CD4-positive, alpha-beta T cell treated with Interferon gamma for 1 hour (primary cell): ENCODE data around the gene RNF7.
"Not testable (repeated sequence)": the region's sequence is repeated elsewhere in the genome, so short reads cannot be mapped to it uniquely, and the experiment has no call there.

Source experiments
- DNase-seq: peaks from one replicate; pipeline ENCODE4 v3.0.0-alpha.2; 2020

RNF7 gene

DNA sequence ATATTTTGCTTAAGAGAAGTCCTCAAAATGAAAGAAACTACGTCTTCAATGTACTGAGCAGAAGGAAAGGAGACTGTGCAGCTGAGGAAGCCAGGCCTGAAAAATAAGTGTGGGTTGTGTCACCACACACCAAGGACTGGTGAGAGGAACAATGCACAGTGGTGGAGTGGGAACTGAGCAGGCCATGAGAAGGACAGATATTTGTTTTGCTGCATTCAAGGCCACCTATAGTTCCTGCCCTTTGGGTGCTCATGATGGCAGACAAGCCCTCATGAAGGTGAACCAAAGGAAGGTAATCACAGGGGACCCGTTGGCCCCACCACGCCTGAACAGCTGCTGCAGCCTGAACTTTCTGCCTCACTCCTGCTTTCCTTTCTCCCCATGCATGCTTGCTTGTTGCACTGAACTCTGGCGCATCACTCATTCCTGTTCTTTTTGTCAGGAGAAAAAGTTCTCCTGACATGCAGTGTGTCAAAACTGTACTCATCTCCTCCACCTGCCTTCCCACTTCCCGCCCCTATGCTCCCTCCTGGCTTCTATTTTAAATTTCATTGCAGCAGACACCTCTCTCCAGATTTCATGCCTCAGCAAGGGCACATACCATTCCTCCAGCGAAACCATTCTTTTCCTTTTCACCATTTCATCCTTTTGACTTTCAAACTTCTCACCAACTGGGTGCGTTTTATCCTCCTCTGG, 2.2 kb upstream of the RNF7 start:
- no peak for DNase-seq

GRCh38 chr3:141737093-141737492, 1.0 kb upstream of the RNF7 start:
- DNase-seq, result no peak

- no peak for DNase-seq
Measured at GRCh38 chr3:141737678-141738021, 448 bp upstream of the RNF7 start.

DNA sequence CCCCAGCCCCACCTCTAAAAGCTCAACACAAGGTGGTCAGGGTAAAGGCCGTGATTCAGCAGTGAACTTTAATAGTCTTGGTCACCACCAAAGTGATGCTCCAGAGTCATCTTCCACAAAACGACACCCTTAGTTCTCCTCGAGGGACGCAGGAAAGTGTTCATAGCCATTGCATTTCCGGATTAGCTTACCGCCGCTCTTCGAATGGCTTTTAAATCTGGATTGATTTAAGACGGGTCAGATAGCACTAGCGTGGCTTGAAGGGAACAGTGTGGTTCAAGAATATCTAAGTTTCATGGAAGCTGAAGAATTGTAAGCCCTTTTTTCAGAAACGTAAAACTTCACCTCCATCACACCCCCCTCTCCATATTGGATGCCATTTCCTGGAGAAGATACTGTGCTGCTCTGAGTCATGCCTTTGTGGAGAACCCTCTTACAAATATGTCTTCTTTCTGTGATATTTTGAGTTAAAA, 829 bp downstream of the RNF7 start:
- DNase-seq, result no peak

DNA sequence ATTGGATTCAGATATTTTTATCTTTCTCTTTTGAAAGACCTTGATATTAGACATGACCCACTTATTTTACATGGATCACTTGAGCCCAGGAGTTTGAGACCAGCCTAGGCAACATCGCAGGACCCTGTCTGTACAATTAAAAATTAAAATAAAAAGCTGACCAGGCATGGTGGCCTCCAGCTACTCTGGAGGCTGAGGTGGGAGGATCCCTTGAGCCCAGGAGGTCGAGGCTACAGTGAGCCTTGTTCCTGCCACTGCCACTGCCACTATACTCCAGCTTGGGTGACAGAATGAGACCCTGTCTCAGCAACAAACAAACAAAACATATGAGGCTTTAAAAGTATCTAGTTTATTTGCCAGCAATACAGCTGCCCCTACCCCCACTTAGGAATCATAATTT, 1.6 kb downstream of the RNF7 start:
- DNase-seq, result no peak

- no peak for DNase-seq
Measured at GRCh38 chr3:141740349-141740748, 2.3 kb downstream of the RNF7 start.

GRCh38 chr3:141743305-141743704, 5.2 kb downstream of the RNF7 start:
- no peak for DNase-seq

- no peak for DNase-seq
Measured at GRCh38 chr3:141746962-141747361, 8.9 kb downstream of the RNF7 start.

GRCh38 chr3:141753399-141753798, 15.3 kb downstream of the RNF7 start:
- no peak for DNase-seq

DNA sequence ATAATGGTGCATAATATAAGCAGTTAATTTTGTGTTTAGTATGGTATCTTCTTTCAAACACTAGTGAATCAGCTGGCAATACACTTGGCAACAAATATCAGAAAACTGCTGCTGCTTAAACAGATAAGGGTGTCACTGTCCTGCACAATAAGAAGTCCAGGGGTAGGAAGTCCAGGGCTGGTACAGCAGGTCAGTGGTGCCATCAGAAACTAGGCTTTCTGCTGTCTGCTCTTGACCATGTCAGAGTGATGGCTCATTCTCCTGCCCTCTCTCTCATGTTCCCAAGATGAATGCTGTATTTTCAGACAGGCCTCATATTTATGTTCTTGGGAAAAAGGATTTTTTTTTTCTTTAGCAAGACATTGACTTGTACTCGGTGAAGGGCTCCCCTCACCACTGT, 15.9 kb downstream of the RNF7 start:
- DNase-seq, result no peak

- not testable (repeated sequence) for DNase-seq
Measured at GRCh38 chr3:141762552-141762951, 24.5 kb downstream of the RNF7 start.

DNA sequence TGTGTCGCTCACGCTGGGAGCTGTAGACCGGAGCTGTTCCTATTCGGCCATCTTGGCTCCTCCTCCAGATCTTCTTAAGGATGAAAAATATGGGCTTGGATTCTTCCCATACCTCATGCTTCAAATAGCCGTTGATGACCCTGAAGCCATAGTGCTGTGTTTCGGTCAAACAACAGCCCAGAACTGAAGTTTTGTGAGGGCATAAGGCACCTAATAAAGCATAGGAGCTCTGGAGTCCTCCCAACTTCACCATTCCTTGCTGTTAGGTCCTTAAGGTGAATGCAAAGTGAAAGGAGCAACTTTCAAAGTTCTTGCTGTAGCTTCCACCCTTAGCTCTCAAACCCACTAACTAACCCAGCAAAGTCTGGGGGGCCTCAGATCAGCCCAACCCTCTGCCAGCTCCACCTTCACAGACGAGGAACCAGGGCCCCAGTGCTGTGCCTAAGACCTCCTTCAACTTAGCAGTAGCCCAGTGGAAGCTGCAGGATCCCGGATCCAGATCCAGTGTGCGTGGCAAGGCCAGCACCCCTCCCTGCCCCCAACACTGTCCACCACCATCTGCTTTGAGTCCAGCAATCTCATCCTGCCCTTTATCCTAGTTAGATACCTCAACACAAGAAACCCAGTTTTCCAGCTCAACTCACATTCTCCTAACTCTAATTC, 25.1 kb downstream of the RNF7 start, which contains the start of gene GRK7:
TSS of gene GRK7 (plus strand) at position 321 of the 663 bp plus-strand sequence. CDS start 14,877 bp downstream, outside the sequence.
- no peak for DNase-seq

DNA sequence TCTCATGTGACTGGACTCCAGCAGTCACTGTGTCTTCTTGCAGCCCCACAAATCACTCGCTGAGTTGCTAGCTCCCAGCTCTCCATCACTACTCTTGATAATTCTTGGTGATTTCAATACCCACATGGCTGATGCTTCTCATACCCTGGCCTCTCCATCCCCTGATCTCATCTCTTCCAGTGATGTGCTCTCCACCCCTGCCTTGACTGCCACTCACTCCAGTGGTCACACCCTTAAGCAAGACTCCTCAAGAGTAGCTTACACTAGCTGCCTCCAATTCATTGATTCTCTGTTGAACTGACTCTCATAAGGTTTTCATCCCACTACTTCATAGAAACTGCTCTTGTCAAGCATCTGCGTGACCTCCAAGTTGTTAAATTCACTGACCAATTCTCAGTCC, 25.9 kb downstream of the RNF7 start:
- no peak for DNase-seq

- DNase-seq, result no peak
Measured at GRCh38 chr3:141764465-141764864, 26.4 kb downstream of the RNF7 start.

DNA sequence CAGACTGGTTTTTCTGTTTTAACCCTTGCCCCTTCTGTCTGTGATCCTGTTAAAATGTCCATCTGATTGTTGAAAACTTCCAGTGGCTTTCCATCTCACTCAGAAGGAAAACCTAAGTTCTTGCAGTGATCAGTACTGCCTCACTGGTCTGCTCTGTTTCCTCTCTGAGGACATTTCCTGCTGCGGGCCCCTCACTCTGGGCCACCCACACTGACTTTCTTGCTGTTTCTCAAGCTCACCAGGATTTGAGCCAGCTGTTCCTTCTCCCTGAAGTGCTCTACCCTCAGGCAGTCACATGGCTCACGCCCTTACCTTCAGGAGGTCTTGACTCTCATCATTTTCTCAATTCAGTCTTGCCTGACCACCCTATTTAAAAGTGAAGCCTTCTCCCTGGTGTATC, 26.9 kb downstream of the RNF7 start:
- no peak for DNase-seq

- no peak for DNase-seq
Measured at GRCh38 chr3:141767066-141767465, 29.0 kb downstream of the RNF7 start.

GRCh38 chr3:141769221-141769894, 31.3 kb downstream of the RNF7 start:
- no peak for DNase-seq

- DNase-seq, result no peak
Measured at GRCh38 chr3:141773676-141774075, 35.6 kb downstream of the RNF7 start.

- DNase-seq, result no peak
Measured at GRCh38 chr3:141776376-141776775, 38.3 kb downstream of the RNF7 start.

DNA sequence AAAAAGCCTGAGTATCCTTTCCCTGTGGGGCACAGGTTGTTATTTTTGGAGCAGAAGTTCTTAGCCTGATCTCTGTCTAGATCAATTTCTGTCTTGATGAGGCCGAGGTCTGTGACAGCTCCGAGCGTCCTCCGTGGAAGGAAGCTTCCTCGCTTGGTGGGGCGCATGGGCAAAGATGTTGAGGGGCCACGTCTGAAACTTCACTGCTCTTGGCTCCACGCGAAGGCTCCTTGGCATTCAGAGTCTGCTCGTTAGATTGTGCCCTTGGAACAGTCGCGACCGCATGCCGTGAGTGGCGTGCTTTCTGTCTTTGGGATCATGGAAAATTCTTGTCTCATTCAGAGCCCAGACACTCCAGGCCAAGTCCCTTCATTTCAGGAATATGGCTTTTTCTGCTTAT, 38.8 kb downstream of the RNF7 start:
- DNase-seq, result no peak

GRCh38 chr3:141777957-141778813, 40.1 kb downstream of the RNF7 start:
- DNase-seq, result no peak

DNA sequence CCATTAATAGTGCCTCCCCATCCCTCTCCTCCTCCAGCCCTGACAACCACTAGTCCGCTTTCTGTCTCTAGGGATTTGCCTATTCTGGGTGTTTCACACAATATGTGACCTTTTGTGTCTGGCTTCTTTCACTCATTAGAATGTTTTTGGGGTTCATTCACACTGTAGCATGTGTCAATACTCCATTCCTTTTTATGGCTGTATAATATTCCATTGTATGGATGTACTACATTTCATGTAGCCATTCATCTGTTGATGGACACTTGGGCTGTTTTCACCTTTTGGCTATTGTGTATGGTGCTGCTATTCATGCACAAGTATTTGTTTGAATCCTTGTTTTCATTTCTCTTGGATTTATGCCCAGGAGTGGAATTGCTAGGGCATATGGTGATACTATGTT, 41.6 kb downstream of the RNF7 start:
- no peak for DNase-seq

GRCh38 chr3:141782386-141782932, 44.4 kb downstream of the RNF7 start:
- DNase-seq, result no peak
